Neuronal stem cell (in vitro differentiated cells): Measurements from ENCODE around the gene ARHGAP5.

Experiments
- DNase-seq: peaks from one replicate; pipeline ENCODE4 v3.0.0-alpha.2; 2013; ENCODE audit warnings: low spot score
- H2AFZ ChIP-seq: one replicate; pipeline ENCODE4 v1.6.1; 2013; ENCODE audit warnings: mild to moderate bottlenecking, low read length, inconsistent platforms
- H2AK5ac ChIP-seq: 2 replicates; pipeline ENCODE4 v1.6.1; 2013; ENCODE audit warnings: low read depth, mild to moderate bottlenecking, inconsistent platforms, low read length, moderate library complexity, mixed read lengths
- H2BK120ac ChIP-seq: 2 replicates; pipeline ENCODE4 v1.6.1; 2013; ENCODE audit warnings: low read depth, mild to moderate bottlenecking, inconsistent platforms, low read length, moderate library complexity, mixed read lengths
- H2BK12ac ChIP-seq: one replicate; pipeline ENCODE4 v1.6.1; 2013; ENCODE audit warnings: low read length, inconsistent platforms
- H2BK15ac ChIP-seq: 2 replicates; pipeline ENCODE4 v1.6.1; 2013; ENCODE audit warnings: mild to moderate bottlenecking, low read length, inconsistent platforms, mixed read lengths
- H2BK5ac ChIP-seq: one replicate; pipeline ENCODE4 v1.6.1; 2013; ENCODE audit warnings: inconsistent platforms, mild to moderate bottlenecking, low read length, moderate library complexity
- H3K14ac ChIP-seq: one replicate; pipeline ENCODE4 v1.6.1; 2013; ENCODE audit warnings: low read length, inconsistent platforms
- H3K18ac ChIP-seq: 2 replicates; pipeline ENCODE4 v1.6.1; 2013; ENCODE audit warnings: low read length, inconsistent platforms
- H3K23ac ChIP-seq: 2 replicates; pipeline ENCODE4 v1.6.1; 2013; ENCODE audit warnings: low read depth, mild to moderate bottlenecking, mixed read lengths, low read length, inconsistent platforms; ENCODE audit not compliant: poor library complexity
- H3K27ac ChIP-seq: replicated peaks from 3 replicates; pipeline ENCODE4 v1.5.1; 2013; ENCODE audit warnings: low read length, inconsistent platforms
- H3K27me3 ChIP-seq, 3 experiments: 2 replicates each; pipeline ENCODE4 v1.6.1; 2013; ENCODE audit warnings: low read length in 3 of 3, mild to moderate bottlenecking in 2 of 3, inconsistent platforms in 1 of 3, low read depth in 1 of 3, mixed read lengths in 1 of 3, moderate library complexity in 1 of 3; ENCODE audit not compliant: control insufficient read depth in 3 of 3, insufficient read depth in 3 of 3
- H3K36me3 ChIP-seq, 2 donors: replicated peaks in 1 of 2; 2 replicates each; pipeline ENCODE4 v1.6.1; 2013; ENCODE audit warnings: low read length in 2 of 2; ENCODE audit not compliant: control insufficient read depth in 2 of 2, insufficient read depth in 2 of 2
- H3K4ac ChIP-seq: 2 replicates; pipeline ENCODE4 v1.6.1; 2013; ENCODE audit warnings: inconsistent platforms, mild to moderate bottlenecking, low read length, moderate library complexity
- H3K4me1 ChIP-seq, 2 donors: 1 replicate in 1 of 2; 2 replicates in 1 of 2; pipeline ENCODE4 v1.6.1; 2013; ENCODE audit warnings: low read length in 2 of 2, low read depth in 1 of 2; ENCODE audit not compliant: control insufficient read depth in 2 of 2, insufficient read depth in 1 of 2
- H3K4me2 ChIP-seq: one replicate; pipeline ENCODE4 v1.6.1; 2013; ENCODE audit warnings: mild to moderate bottlenecking, low read length, inconsistent platforms; ENCODE audit not compliant: insufficient read depth, poor library complexity, severe bottlenecking
- H3K4me3 ChIP-seq, 2 donors: 2 replicates each; pipeline ENCODE4 v1.5.1; 2013; ENCODE audit warnings: low read length in 2 of 2, mild to moderate bottlenecking in 2 of 2, inconsistent platforms in 1 of 2, moderate library complexity in 1 of 2
- H3K79me1 ChIP-seq: one replicate; pipeline ENCODE4 v1.6.1; 2013; ENCODE audit warnings: low read depth, mild to moderate bottlenecking, inconsistent platforms, low read length, moderate library complexity
- H3K9ac ChIP-seq: one replicate; pipeline ENCODE4 v1.6.1; 2013; ENCODE audit warnings: mild to moderate bottlenecking, low read depth, low read length, inconsistent platforms; ENCODE audit not compliant: poor library complexity
- H3K9me3 ChIP-seq, 2 donors: replicated peaks in 1 of 2; 2 replicates each; pipeline versions ENCODE3 to v1.6.1; 2013; ENCODE audit warnings: low read length in 2 of 2, mild to moderate bottlenecking in 2 of 2, inconsistent platforms in 1 of 2, low read depth in 1 of 2, mixed read lengths in 1 of 2, moderate library complexity in 1 of 2; ENCODE audit not compliant: control insufficient read depth in 2 of 2, insufficient read depth in 1 of 2
- H4K8ac ChIP-seq: one replicate; pipeline ENCODE4 v1.6.1; 2013; ENCODE audit warnings: low read depth, mild to moderate bottlenecking, inconsistent platforms, low read length, moderate library complexity
- H4K91ac ChIP-seq: one replicate; pipeline ENCODE4 v1.6.1; 2013; ENCODE audit warnings: low read length, low read depth, mild to moderate bottlenecking, inconsistent platforms; ENCODE audit not compliant: poor library complexity
- WGBS, 2 donors: extraction: QIAGEN DNeasy Blood & Tissue Kit; methylation state at CpG; one replicate each; pipeline ENCODE4 v1.1.7; 2013; ENCODE audit warnings: missing lambda C conversion rate in 2 of 2, mixed read lengths in 1 of 2; ENCODE audit not compliant: insufficient read length in 2 of 2, insufficient replicate concordance in 1 of 2; ENCODE audit errors: extremely low coverage in 2 of 2; 5-methylcytosine and 5-hydroxymethylcytosine counted together

The ARHGAP5 gene

GRCh38 chr14:32049361-32050088, 27.6 kb upstream of the ARHGAP5 start:
- no CpG with 5 or more reads among the region's 4 CpGs for WGBS, 2 donors
- Histone ChIP-seq H3K23ac (no peak overlapping the region), H2BK12ac (no peak overlapping the region), H4K91ac (no peak overlapping the region), H4K8ac (no peak overlapping the region), H3K14ac (no peak overlapping the region), H3K4me1 (no peaks in the 10 kb centered on the region), H2BK120ac (no peak overlapping the region), H3K4me3 (no peak overlapping the region), H2BK5ac (no peak overlapping the region), H3K27me3 (no peaks in the 10 kb centered on the region), H3K4ac (no peak overlapping the region), H3K27ac (no peak overlapping the region), H3K9me3 (no peaks in the 10 kb centered on the region), H2AFZ (no peak overlapping the region), H2BK15ac (no peak overlapping the region), H3K4me2 (no peak overlapping the region), H3K79me1 (no peaks in the 10 kb centered on the region), H2AK5ac (no peak overlapping the region), H3K36me3 (no peaks in the 10 kb centered on the region), H3K9ac (no peak overlapping the region), H3K18ac (no peak overlapping the region)
- DNase-seq: no peak

GRCh38 chr14:32050878-32051277, 26.2 kb upstream of the ARHGAP5 start:
- H3K4me1 ChIP-seq: no peaks in the 10 kb centered on the region
- H2AK5ac ChIP-seq: no peak overlapping the region
- no peaks in the 10 kb centered on the region for H3K9me3 ChIP-seq
- H3K36me3 ChIP-seq: no peaks in the 10 kb centered on the region
- H2BK15ac ChIP-seq: no peak overlapping the region
- no peaks in the 10 kb centered on the region for H3K27me3 ChIP-seq
- H3K4me3 ChIP-seq: no peak overlapping the region
- H3K79me1 ChIP-seq: no peaks in the 10 kb centered on the region
- no peak overlapping the region for H3K23ac ChIP-seq
- H3K4ac ChIP-seq: no peak overlapping the region
- H3K4me2 ChIP-seq: no peak overlapping the region
- no peak overlapping the region for H2AFZ ChIP-seq
- no peak overlapping the region for H4K91ac ChIP-seq
- H3K18ac ChIP-seq: no peak overlapping the region
- H2BK120ac ChIP-seq: no peak overlapping the region
- no peak overlapping the region for H3K14ac ChIP-seq
- no peak overlapping the region for H2BK5ac ChIP-seq
- no peak overlapping the region for H3K27ac ChIP-seq
- no peak for DNase-seq
- no peak overlapping the region for H2BK12ac ChIP-seq
- no peak overlapping the region for H3K9ac ChIP-seq
- no peak overlapping the region for H4K8ac ChIP-seq

GRCh38 chr14:32054536-32054935, 22.6 kb upstream of the ARHGAP5 start:
- Histone ChIP-seq H3K9ac (no peak overlapping the region), H3K27me3 (peaks cover 0 to 8% (median 0%) of the 10 kb centered on the region in 3 experiments), H3K9me3 (no peaks in the 10 kb centered on the region), H3K4me2 (no peak overlapping the region), H4K8ac (no peak overlapping the region), H2BK120ac (no peak overlapping the region), H3K23ac (no peak overlapping the region), H3K4me1 (peaks cover 3% of the 10 kb centered on the region in 2 donors), H2AFZ (no peak overlapping the region), H2AK5ac (no peak overlapping the region), H3K36me3 (no peaks in the 10 kb centered on the region), H2BK15ac (no peak overlapping the region), H3K14ac (no peak overlapping the region), H3K4ac (no peak overlapping the region), H2BK5ac (no peak overlapping the region), H3K79me1 (no peaks in the 10 kb centered on the region), H2BK12ac (no peak overlapping the region), H3K4me3 (no peak overlapping the region), H3K18ac (no peak overlapping the region), H3K27ac (no peak overlapping the region), H4K91ac (no peak overlapping the region)
- no CpG with 5 or more reads among the region's 5 CpGs for WGBS, 2 donors
- no peak for DNase-seq

- H3K14ac ChIP-seq: no peak overlapping the region
- H3K4me3 ChIP-seq: no peak overlapping the region
- H3K9me3 ChIP-seq: no peaks in the 10 kb centered on the region
- peaks cover 4 to 10% of the 10 kb centered on the region in 2 donors for H3K4me1 ChIP-seq
- no peak for DNase-seq
- H4K91ac ChIP-seq: no peak overlapping the region
- no peak overlapping the region for H2BK12ac ChIP-seq
- H2AK5ac ChIP-seq: no peak overlapping the region
- H2BK120ac ChIP-seq: no peak overlapping the region
- H3K36me3 ChIP-seq: no peaks in the 10 kb centered on the region
- H3K4me2 ChIP-seq: no peak overlapping the region
- no peak overlapping the region for H2AFZ ChIP-seq
- no peak overlapping the region for H3K18ac ChIP-seq
- H3K79me1 ChIP-seq: no peaks in the 10 kb centered on the region
- no peak overlapping the region for H3K9ac ChIP-seq
- H3K27me3 ChIP-seq: peaks cover 0 to 8% (median 0%) of the 10 kb centered on the region in 3 experiments
- H2BK15ac ChIP-seq: no peak overlapping the region
- no peak overlapping the region for H3K23ac ChIP-seq
- no peak overlapping the region for H3K4ac ChIP-seq
- H3K27ac ChIP-seq: no peak overlapping the region
- H2BK5ac ChIP-seq: no peak overlapping the region
- WGBS, 2 donors: no CpG with 5 or more reads among the region's 2 CpGs
- H4K8ac ChIP-seq: no peak overlapping the region
Measured at GRCh38 chr14:32055175-32055574, 21.9 kb upstream of the ARHGAP5 start.
